Adrenal gland (tissue), 5 donors: ENCODE results near the gene SUOX.

Experiments
- CTCF ChIP-seq, 6 experiments: fragments of 450-650 bp in 4 of 6; fragments of 200-600 bp in 2 of 6; sonication (generic) in 1 of 6; IDR thresholded peaks; 1 replicate in 5 of 6; 2 replicates in 1 of 6; pipeline versions ENCODE4 v1.5.1 to v1.8.0; 2016 to 2021; ENCODE audit warnings: antibody characterized with exemption in 6 of 6, mild to moderate bottlenecking in 2 of 6, moderate library complexity in 1 of 6
- POLR2A ChIP-seq, 2 donors: fragments of 450-650 bp; IDR thresholded peaks; one replicate each; pipeline ENCODE4 v1.6.1; 2017; ENCODE audit warnings: antibody characterized with exemption in 2 of 2, mild to moderate bottlenecking in 2 of 2, moderate library complexity in 1 of 2
- donor health status: DM: no; HTN: no; CAD: no.

GRCh38 chr12:55985341-55985740 is 11.7 kb upstream of the SUOX start:
- TF ChIP-seq CTCF (IDR thresholded peaks at IDR 0.05) (no peak), POLR2A (IDR thresholded peaks at IDR 0.05) (no peak)
